Type B pancreatic cell (in vitro differentiated cells): ENCODE data around the gene PIGN. TPM values are rescaled to one million over a fixed set of nuclear protein-coding genes. Genes with fewer than 3 reads are reported as not detected.

Experiments used
- DNase-seq: peaks from one replicate; pipeline ENCODE4 v3.0.0; 2021; ENCODE audit warnings: mixed read lengths; ENCODE audit not compliant: unreplicated experiment; ENCODE audit errors: extremely low spot score
- H3K27ac Mint-ChIP-seq: 2 replicates; pipeline ENCODE4 v1.8.0; 2021; ENCODE audit warnings: mild to moderate bottlenecking, mixed read lengths
- H3K27me3 Mint-ChIP-seq: 2 replicates; pipeline ENCODE4 v1.8.0; 2021; ENCODE audit warnings: mixed read lengths
- H3K36me3 Mint-ChIP-seq: 2 replicates; pipeline ENCODE4 v1.8.0; 2021; ENCODE audit warnings: mixed read lengths
- H3K4me1 Mint-ChIP-seq: one replicate; pipeline ENCODE4 v1.8.0; 2021; ENCODE audit warnings: mixed read lengths; ENCODE audit not compliant: unreplicated experiment
- H3K4me3 Mint-ChIP-seq: 2 replicates; pipeline ENCODE4 v1.8.0; 2021; ENCODE audit warnings: mild to moderate bottlenecking, mixed read lengths
- H3K9me3 Mint-ChIP-seq: 2 replicates; pipeline ENCODE4 v1.8.0; 2021; ENCODE audit warnings: mixed read lengths
- total RNA-seq: library from RNA; stranded (reverse); gene quantifications from 2 replicates; pipeline ENCODE4 v1.2.1, GENCODE V29; 2021; ENCODE audit warnings: low replicate concordance
- TF ChIP-seq, protein P1 (sequence below): fragments of 200-600 bp; sonication (generic); conservative IDR thresholded peaks from 2 replicates; pipeline ENCODE4 v1.5.0; 2021; ENCODE audit warnings: antibody characterized with exemption, mild to moderate bottlenecking

The PIGN gene
- total RNA-seq, 1 donor from 2014 or later, result 33.8 TPM

DNA sequence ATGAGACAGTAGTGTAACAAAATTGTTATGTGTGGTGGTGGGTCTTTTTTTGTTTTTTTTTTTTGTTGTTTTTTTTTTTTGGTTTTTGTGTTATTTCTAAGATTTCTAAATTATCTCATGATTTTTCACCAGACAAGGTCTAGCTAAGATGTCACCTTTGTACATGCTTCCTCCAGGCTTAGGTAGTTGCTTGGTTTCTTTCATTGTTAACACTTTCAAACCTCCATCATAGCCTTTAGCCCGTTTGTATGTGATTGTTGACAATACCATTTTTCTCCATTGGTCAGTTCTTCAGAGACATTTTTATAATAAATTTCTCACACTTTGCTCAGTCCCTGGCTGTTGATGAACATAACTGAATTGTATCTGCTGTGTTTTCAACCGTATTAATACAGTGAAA lies 2.4 kb upstream of the PIGN start:
- Mint-ChIP-seq H3K36me3 (peaks cover 18% of the 10 kb centered on the region), H3K27me3 (no peaks in the 10 kb centered on the region), H3K4me1 (peaks cover 26% of the 10 kb centered on the region), H3K27ac (peak overlapping the region; percentile 26), H3K9me3 (no peaks in the 10 kb centered on the region), H3K4me3 (peak overlapping the region; percentile 97)
- TF ChIP-seq, protein P1, sequence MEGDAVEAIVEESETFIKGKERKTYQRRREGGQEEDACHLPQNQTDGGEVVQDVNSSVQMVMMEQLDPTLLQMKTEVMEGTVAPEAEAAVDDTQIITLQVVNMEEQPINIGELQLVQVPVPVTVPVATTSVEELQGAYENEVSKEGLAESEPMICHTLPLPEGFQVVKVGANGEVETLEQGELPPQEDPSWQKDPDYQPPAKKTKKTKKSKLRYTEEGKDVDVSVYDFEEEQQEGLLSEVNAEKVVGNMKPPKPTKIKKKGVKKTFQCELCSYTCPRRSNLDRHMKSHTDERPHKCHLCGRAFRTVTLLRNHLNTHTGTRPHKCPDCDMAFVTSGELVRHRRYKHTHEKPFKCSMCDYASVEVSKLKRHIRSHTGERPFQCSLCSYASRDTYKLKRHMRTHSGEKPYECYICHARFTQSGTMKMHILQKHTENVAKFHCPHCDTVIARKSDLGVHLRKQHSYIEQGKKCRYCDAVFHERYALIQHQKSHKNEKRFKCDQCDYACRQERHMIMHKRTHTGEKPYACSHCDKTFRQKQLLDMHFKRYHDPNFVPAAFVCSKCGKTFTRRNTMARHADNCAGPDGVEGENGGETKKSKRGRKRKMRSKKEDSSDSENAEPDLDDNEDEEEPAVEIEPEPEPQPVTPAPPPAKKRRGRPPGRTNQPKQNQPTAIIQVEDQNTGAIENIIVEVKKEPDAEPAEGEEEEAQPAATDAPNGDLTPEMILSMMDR, result no peak
- no peak for DNase-seq

- peaks cover 30% of the 10 kb centered on the region for H3K4me1 Mint-ChIP-seq
- H3K27ac Mint-ChIP-seq, result peak overlapping the region; percentile 95
- peak; percentile 71 for DNase-seq
Measured at GRCh38 chr18:62187543-62188510, 971 bp upstream of the PIGN start.

GRCh38 chr18:62186499-62186773 lies 420 bp downstream of the PIGN start:
- Mint-ChIP-seq H3K4me1 (peaks cover 32% of the 10 kb centered on the region), H3K9me3 (no peaks in the 10 kb centered on the region), H3K27me3 (no peaks in the 10 kb centered on the region), H3K4me3 (peak overlapping the region; percentile 97), H3K36me3 (peaks cover 6% of the 10 kb centered on the region), H3K27ac (peak overlapping the region; percentile 95)
- TF ChIP-seq, protein P1, result no peak
- DNase-seq, result no peak

More at GRCh38 chr18:62187543-62188510, 971 bp upstream of the PIGN start:
- H3K9me3 Mint-ChIP-seq, result no peaks in the 10 kb centered on the region
- TF ChIP-seq, protein P1, result peak; percentile 37
- H3K4me3 Mint-ChIP-seq, result peak overlapping the region; percentile 97
- H3K27me3 Mint-ChIP-seq, result no peaks in the 10 kb centered on the region
- peaks cover 14% of the 10 kb centered on the region for H3K36me3 Mint-ChIP-seq

- Mint-ChIP-seq H3K4me3 (no peak overlapping the region), H3K27ac (peak overlapping the region; percentile 28), H3K4me1 (peaks cover 10% of the 10 kb centered on the region), H3K9me3 (no peaks in the 10 kb centered on the region), H3K36me3 (no peaks in the 10 kb centered on the region), H3K27me3 (no peaks in the 10 kb centered on the region)
- TF ChIP-seq, protein P1, result peak; percentile 98
- DNase-seq, result no peak
Measured at GRCh38 chr18:62183578-62184195, 3.2 kb downstream of the PIGN start.

- no peak for DNase-seq
- no peaks in the 10 kb centered on the region for H3K9me3 Mint-ChIP-seq
- H3K27me3 Mint-ChIP-seq, result no peaks in the 10 kb centered on the region
- H3K27ac Mint-ChIP-seq, result no peak overlapping the region
- no peak overlapping the region for H3K4me3 Mint-ChIP-seq
- no peaks in the 10 kb centered on the region for H3K36me3 Mint-ChIP-seq
- TF ChIP-seq, protein P1, result no peak
- peaks cover 7% of the 10 kb centered on the region for H3K4me1 Mint-ChIP-seq
Measured at GRCh38 chr18:62182220-62182619, 4.6 kb downstream of the PIGN start.
